ENCODE measurements around the gene ISOC2.
"Not testable (repeated sequence)": the region's sequence is repeated elsewhere in the genome, so short reads cannot be mapped to it uniquely, and the experiment has no call there.

The ISOC2 gene, protein sequence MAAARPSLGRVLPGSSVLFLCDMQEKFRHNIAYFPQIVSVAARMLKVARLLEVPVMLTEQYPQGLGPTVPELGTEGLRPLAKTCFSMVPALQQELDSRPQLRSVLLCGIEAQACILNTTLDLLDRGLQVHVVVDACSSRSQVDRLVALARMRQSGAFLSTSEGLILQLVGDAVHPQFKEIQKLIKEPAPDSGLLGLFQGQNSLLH

DNA sequence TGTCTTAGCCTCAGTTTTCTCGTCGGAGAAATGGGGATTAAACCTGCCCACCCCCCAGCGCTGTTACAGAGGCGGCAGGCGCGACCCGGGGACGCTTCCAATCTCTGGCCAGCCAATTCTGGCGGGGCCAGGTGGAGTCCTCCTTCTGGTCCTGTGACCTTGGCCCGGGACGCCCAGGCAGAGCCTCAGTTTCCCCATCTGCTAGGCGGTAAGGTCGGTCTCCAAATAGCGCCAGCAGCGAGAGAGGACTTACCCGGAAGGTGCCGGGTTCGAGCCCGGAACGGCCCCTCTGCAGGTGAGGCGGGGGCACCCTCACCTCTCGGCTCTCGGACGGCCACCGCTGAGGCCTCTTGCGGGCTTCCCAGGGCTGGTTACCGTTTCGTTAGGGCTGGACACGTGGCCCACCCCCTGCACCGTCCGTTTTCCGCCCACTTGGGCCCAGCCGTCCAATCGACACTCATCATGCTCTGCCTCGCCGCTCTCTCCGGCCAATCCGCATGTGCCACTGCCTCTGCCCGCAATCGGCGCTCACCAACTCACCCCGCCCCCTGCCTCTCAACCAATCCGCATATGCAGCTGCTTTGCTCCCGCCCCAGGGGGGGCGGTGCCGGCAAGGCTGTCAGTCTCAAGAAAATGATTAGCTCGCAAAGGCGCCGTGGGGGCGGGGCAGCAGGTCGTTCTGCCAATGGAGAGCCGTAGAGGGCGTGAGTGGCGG, at the start of gene ISOC2:
Gene ISOC2 (minus strand): TSS at position 384 of the 715 bp plus-strand sequence. CDS start 5,156 bp downstream, outside the sequence.
- peak; percentile 100 for DNase-seq

DNA sequence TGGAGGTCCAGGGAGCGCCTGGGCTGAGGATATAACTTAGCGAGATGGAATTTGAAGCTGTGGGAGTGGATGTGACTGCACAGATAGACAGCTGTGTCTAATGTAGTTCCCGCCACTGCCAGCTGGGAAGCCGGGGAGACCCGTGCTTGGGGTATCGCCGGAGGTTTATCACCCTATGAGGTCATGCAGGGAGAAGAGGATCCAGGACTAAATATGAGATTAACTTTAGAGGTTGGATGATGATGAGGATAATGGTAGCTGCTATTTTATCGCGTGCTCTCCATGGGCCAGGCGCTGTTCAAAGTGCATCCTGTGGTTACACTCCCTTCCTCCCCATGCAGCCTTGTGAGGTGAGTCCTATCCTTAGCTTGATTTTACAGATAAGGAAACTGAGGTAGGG, 46.7 kb upstream of the ISOC2 start:
- DNase-seq, result no peak

DNA sequence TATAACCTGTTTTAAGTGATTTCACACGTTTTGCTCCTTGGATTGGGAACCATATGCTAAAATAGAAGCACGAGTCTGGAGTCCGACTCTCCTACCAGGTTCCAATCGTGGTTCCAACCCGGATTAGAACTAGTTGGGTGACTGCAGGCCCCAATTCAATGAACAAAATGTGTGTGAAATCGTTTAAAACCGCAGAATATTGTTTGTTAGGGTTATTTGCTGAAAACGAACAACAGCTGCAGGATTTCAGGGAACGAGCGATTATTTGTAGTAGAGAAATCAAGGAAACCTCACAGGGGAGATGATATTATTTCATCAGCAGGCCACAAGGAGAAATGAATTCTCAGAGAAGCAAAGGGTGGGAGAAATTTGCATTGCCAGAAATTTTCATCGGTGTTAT, 43.5 kb upstream of the ISOC2 start:
- DNase-seq, result no peak

DNA sequence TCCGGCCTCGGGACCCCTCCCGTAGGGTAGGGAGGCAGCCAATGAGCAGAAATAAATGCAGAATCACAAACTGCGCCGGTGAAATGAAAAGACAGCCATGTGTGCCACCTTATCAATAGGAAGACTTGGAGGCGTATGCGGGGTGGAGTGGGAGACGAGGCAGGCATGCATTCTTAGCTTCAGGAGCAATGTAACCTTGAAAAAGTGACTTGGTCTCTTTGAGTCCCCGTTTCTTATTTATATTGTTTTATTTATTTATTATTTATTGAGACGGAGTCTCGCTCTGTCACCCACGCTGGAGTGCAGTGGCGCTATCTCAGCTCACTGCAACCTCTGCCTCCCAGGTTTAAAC, 42.8 kb upstream of the ISOC2 start:
- DNase-seq, result no peak

DNA sequence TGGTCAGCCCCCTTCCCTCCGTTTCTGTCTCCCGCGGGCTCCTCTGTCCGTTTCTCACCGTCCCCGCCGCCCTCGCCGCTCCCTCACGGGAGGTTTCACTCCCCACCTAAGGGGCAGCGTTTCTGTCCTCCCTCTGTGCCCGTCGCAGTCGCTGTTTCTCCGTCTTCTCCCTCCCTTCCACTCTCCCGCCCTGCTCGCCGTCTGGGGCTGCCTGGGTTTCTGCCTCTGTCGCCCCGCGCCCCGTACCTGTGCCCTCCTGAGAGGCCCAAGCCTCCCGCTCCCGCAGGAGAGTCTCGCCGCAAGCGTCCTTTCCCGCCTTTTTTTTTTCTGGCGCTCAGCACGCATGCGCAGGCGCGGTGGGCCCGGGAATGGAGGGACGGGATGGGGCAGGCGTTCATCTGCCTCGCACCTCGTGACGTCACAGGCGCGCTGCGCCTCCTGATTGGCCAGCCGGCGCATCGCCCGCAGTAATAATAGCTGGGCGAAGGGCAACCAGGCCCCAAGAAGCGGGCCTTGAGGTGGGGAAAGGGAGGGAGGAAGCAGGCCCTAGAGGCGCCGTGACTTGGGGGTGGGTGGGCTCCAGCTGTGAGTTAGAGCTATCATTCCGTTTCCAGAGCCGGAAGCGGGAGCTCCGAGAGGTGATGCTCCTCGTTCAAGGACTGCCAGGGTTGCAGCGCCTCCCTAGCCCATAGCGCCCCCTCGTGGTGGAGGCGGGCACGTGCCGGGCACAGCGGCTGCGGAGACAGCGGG, 42.2 kb upstream of the ISOC2 start:
- DNase-seq, result peak; percentile 96

DNA sequence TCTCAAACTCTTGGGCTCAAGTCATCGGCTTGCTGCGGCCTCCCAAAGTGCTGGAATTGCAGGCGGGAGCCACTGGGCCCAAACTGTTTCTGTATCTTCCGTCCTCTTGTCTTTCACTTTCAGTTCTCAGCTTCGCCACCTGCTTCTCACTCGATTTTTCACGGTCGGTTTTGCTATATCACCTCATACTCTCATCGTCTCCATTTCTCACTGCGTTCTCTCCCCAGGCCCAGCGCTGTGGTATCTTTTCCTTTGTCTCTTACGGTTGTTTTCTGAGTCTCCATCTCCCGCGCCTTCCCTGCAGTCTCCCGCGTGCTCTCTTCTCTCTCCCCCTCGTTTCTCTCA, 41.7 kb upstream of the ISOC2 start:
- no peak for DNase-seq

DNA sequence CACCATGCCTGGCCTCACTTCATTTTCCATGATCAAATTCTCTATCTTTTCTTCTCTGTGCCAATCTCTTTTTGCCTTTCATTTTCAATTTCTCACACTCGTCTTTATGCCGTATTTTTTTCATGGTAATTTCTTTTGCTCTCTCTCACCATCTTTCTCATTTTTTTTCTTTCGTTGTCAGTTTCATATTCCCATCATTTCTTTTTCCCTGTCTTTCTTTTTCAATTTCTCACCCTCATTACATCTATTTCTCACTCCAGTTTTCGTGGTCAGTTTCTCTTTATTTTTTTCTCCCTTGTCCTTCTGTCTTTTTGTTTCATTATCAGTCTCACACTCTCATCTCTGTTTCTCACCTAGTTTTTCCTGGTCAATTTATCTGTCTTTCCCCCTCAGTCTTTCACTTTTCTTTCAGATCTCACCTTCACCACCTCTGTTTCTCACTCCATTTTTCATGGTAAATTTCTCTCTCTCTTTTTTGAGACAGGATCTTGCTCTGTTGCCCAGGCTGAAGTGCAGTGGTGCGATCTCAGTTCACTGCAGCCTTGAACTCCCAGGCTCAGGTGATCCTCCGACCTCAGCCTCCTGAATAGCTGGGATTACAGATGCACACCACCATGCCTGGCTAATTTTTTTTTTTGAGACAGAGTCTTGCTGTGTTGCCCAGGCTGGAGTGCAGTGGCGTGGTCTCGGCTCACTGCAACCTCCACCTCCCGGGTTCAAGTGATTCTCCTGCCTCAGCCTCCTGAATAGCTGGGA, 40.9 kb upstream of the ISOC2 start:
- DNase-seq, result no peak

DNA sequence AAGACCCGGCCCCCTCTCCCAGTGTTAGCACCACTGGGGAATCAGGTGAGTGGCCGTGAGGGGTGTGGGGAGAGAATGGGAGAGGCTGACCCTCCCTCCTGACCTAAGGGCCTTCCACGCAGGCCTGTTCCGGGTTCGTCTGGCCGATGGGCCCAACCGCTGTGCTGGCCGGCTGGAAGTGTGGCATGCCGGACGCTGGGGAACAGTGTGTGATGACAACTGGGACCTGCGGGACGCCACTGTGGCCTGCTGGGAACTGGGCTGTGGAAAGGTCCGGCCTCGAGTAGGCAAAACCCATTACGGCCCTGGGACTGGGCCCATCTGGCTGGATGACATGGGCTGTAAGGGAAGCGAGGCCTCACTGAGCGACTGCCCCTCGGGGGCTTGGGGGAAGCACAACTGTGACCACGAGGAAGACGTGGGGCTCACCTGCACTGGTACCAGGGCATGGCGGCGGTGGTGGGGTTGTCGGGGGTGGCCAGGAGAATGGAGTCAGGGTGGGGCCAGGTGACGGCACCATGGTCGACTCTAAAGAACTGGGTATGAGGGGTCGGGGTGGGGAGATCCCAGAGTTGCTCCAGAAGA, 39.0 kb upstream of the ISOC2 start:
- no peak for DNase-seq

DNA sequence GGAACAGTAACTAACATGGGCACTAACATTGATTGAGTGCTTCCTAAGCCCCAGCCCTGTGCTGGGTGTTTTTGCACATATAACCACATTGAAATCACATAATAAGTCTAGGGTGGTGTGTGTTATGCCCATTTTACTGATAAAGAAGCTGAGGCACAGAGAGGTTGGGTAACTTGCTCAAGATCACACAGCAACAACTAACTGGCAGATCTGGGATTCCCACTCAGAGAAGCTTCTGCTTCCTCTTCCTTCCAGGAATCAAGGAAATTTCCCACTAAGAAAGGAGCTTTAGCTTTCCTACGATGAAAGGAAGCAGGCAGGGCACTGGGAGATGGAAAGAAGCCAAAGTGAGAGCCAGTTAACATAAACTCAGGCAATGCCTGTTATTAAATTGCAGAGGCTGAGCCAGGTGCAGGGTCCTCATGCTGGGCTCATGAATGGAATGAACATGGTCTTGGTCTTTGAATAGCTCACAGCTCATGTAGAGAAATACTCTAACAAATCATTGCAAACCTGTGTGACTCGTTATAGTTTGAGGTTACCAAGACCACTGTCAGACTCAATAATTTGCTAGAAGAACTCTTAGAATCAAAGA, 36.9 kb upstream of the ISOC2 start:
- DNase-seq, result no peak

DNA sequence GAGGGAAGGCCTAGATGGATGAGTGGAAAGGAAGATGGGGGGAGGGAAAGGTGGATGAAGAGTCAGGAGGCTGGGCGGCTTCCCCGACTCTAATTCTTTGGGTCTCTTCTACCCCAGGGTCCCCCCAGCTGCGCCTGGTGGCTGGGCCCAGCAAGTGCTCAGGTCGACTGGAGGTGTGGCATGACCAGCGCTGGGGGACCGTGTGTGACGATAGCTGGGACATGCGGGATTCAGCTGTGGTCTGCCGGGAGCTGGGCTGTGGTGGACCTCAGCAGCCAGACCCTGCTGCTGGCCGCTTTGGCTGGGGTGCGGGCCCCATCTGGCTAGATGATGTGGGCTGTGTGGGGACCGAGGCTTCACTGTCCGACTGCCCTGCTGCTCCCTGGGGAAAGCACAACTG, 36.3 kb upstream of the ISOC2 start:
- no peak for DNase-seq

DNA sequence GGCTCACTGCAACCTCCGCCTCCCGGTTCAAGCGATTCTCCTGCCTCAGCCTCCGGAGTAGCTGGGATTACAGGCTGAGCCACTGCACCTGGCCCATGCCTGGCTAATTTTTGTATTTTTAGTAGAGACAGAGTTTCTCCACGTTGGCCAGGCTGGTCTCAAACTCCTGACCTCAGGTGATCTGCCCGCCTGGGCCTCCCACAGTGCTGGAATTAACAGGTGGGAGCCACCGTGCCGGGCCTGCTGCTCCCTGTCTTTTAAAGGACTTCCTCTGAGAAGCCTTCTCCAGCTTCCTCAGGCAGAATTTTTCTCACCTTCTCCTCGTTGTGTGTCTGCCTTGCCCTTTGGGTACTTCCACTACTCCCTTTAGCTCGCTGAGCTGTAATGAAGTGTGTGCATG, 35.4 kb upstream of the ISOC2 start:
- DNase-seq, result not testable (repeated sequence)

DNA sequence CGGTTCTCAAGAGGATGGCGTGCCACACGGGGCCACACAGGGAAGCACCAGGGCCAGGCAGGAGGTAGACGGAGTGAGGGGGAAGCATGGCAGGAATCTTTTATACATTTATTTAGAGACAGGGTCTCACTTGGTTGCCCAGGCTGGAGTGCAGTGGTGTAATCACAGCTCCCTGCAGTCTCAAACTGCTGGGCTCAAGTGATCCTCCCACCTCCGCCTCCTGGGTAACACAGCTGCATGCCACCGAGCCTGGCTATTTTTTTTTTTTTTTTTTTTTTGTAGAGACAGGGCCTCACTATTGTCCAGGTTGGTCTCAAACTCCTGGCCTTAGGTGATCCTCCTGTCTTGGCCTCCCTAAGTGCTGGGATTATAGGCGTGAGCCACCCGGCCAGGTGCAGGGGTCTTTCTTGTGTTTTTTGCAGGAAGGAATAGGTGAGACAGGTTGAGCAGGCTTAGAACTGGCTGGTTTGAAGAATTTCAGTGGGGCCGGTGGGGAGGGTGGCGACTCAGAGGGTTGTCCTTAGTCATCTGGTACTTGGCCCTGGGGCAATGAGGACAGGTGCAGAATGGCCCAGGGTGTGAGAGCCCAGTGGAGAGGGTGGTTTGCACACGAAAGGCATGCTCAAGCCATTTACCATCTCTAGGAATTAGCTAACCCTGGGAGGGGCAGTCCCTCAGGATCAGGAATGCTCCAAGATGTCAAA, 34.4 kb upstream of the ISOC2 start:
- no peak for DNase-seq

DNA sequence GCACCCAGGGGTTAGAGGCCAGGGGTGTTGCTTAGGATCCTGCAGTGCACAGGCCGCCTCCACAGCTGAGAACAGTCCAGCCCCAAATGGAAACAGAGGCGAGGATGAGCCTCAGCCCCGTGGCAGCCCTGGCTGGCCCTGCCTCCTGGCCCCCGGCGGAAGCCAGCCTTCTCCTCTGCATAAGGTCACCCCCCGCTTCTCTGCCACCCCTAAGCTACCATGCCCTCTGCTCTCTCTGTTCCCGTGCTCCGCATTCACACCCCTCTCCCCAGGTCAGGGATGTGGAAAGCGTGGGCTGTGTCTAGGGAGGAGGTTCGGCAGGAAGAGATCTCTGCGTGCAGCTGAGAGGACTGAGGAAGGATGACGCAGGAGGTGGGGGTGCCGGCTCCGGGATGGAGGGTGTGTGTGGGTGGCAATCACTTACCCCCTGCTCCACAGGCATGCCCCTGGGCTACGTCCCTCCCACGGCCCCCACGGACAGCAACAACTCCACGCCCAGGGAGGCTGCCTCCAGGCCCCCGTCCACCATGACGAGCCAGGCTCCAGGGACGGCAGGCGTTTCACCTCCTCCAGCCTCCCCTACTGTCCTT, 32.8 kb upstream of the ISOC2 start:
- no peak for DNase-seq

DNA sequence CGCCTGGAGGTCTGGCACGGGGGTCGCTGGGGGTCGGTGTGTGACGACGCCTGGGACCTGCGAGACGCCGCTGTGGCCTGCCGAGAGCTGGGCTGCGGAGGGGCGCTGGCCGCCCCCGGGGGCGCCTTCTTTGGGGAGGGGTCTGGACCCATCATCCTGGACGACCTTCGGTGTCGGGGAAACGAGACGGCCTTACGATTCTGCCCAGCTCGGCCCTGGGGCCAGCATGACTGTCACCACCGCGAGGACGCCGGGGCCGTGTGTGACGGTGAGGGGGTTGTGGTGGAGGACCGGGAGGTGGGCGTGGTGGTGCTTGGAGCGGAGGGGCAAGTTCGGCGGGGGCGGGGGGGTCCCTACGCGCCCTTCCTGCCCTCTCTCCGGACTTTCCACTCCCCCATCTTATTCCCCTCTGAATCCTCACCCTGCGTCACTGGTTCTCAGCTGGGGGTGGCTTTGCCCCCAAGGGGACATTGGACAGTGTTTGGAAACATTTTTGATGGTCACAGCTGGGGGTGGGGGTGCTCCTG, 32.3 kb upstream of the ISOC2 start:
- DNase-seq, result no peak

DNA sequence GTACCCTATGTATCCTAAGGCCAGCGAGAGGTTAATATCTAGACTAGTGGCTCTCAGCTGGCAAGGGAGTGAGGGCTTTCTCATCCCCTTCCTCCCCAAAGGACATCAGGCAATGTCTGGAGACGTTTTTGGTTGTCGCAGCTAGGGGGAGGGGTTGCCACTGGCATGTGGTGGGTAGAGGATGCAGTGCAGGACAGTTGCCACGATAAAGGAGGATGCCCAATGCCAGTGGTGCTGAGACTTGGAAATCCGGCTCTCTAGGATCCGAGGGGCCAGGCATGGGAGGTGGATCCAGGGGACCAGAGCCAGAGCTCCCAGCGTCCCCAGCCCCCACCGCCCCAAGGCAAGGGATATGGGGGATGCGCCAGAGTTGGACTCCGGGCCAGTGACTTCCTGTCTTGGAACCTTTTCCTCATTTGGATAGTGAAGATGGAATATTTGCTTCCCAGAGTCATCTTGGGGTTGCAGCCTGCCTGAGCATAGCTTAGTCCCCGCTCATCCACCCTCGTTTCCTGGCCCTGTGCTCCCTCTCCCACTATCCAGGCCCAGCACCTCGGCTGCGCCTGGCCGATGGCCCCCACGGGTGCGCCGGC, 31.7 kb upstream of the ISOC2 start:
- no peak for DNase-seq

DNA sequence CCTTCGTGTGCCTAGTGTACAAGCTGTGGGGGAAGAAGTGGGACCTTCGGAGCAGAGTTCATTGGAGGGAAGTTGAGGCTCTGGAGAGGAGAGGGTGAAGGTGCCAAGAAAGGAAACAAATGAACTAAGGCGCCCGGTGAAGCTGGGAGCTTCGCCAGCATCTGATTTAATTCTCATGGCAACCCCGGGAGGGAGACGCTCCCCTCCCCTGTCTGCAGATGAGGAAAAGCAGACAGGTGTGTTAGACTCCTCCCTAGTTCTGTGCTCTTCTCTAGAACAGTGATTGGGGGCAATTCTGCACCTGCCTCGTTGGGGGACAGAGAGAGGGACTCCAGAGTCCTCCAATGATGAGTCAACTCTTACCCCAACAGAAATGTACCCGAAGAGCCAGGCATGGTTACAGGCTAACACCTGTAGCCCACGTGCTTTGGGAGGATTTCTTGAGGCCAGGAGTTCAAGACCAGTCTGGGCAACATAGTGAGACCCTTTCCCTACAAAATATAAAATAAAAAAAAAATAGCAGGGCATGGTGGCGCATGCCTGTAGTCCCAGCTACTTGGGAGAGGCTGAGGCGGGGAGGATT, 31.0 kb upstream of the ISOC2 start:
- DNase-seq, result no peak

DNA sequence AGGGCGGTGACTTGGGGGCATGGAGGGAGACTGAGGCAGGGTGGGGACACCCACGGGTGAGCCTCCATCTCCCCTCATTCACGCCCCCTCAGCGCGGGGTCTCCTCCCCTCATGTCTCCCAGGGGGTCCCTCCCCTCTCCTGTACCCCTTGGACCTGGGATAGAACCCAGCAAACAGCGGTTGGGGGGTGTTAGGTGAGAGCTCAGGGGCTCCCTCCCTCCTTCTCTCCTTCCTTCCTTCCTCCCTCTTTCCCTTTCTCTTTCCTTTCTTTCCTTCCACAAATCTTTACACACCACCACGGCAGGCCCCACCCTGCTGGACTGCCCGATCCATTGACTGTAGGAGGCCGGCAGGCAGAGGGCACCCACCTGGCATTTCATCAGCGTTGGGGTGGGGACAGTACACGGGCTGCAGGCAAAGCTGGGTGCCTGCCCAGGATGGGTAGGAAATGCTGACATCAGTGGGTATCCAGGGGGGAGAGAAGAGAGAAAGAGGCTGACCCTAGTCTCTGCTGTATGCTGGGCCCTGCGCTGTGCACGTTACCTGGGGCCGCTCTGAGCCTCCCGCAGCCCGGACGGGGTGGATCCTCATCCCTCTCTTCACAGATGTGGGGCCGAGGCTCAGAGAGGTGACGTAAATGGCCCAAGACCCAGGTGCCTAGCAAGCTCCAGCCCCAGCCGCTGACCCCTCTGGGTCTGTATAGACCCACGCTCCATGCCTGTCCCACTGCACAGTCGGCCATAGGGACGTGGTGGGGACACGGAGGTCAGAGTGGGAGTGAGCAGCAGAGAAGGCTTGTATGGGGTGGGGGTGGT, 30.3 kb upstream of the ISOC2 start:
- DNase-seq, result no peak

DNA sequence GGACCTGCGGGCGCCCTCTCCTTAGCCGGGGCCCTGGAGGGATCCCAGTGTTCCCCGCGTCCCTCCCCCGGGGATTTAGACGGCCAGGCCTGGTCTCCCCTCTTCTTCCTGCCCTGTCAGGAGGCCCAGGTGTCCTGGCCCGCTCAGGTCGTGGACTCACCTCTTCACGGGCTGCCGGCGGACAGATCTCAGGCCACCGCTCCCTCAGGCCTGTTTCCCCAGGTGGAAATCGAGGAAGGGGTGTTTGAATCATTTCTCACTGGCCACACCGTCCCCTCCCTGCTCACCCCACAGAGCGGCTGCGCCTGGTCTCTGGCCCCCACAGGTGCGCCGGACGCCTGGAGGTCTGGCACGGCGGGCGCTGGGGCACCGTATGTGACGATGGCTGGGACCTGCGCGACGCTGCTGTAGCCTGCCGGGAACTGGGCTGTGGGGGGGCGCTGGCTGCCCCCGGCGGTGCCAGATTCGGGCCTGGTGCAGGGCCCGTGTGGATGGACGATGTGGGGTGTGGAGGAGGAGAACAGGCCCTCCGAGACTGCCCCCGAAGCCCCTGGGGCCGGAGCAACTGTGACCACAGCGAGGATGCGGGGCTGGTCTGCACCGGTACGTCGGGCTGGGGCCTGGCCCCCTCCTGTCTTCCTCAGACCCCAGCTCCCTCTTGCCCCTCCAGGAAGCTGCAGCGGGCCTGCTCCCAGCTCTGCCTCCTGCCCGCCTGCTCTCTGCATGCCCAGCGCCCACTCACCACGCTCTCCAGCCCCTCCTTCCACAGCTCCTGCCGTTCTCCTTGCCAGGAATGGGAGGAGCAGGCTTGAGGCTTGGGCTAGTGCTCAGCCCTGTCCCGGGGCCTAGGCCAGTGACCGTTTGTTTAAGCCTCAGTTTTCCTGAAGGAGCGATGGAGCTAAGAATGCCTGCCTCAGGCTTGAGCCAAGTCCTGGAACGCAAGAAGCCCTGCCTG, 29.3 kb upstream of the ISOC2 start:
- no peak for DNase-seq
